HCT116 (cell line): ENCODE results near the gene CASTOR1. TPM values are rescaled to one million over a fixed set of nuclear protein-coding genes. Genes with fewer than 3 reads are reported as not detected.

Experiments used
- ATAC-seq: fragments of 200-7000 bp; cut with Tn5 transposase; 2 replicates; pipeline ENCODE4 v1.9.1; 2020; ENCODE audit warnings: mild to moderate bottlenecking, moderate library complexity
- BruUV-seq: library from RNA; stranded (reverse); fragments of 400-500 nt; replicated peaks from 2 replicates; lab custom pipeline; 2021; lab: Mats Ljungman, UMichigan
- CTCF ChIA-PET: fragments of 300-600 bp; sonication (Branson Sonifier 250); formaldehyde crosslinking; loops from one replicate; lab custom pipeline; 2021; ENCODE audit warnings: antibody characterized with exemption; lab: Charles Lee
- POLR2A ChIA-PET: fragments of 300-600, 350-600 bp; sonication (Branson Sonifier 250); formaldehyde crosslinking; loops from one replicate; lab custom pipeline; 2021; ENCODE audit warnings: antibody characterized with exemption; lab: Charles Lee
- RAD21 ChIA-PET, 2 experiments: fragments of 300-600 bp; sonication (Branson Sonifier 250); formaldehyde crosslinking; loops; one replicate each; lab custom pipeline; 2023; ENCODE audit warnings: low total read pairs in 2 of 2; ENCODE audit not compliant: uncharacterized antibody in 2 of 2, unreplicated experiment in 2 of 2, low non-redundant PET in 1 of 2; lab: Charles Lee
- DNase-seq: peaks from one replicate; pipeline ENCODE4 v3.0.0-alpha.2; 2010; ENCODE audit warnings: low read depth, low spot score
- H2AFZ ChIP-seq: fragments of 200-600 bp; shearing (Covaris generic), sonication (generic); 2 replicates; pipeline ENCODE4 v1.6.1; 2017; ENCODE audit warnings: low read depth, mixed run types, mixed read lengths, antibody characterized with exemption, low read length; ENCODE audit not compliant: poor library complexity, severe bottlenecking
- H3K27ac ChIP-seq: 2 replicates; pipeline ENCODE4 v1.5.1; 2012; ENCODE audit warnings: low read depth, low read length
- H3K27me3 ChIP-seq: fragments of 200-600 bp; sonication (generic); 2 replicates; pipeline ENCODE4 v1.6.1; 2016; ENCODE audit warnings: mixed run types, low read length, mixed read lengths; ENCODE audit not compliant: insufficient read depth
- H3K36me3 ChIP-seq, 2 experiments: fragments of 200-500 bp in 1 of 2; fragments of 200-600 bp in 1 of 2; sonication (Bioruptor generic) in 1 of 2; sonication (generic) in 1 of 2; 2 replicates each; pipeline versions ENCODE4 v1.5.1 to v1.6.1; 2014 to 2016; ENCODE audit warnings: low read length in 2 of 2, inconsistent platforms in 1 of 2, mixed read lengths in 1 of 2, mixed run types in 1 of 2; ENCODE audit not compliant: insufficient read depth in 2 of 2, control insufficient read depth in 1 of 2
- H3K4me1 ChIP-seq, 2 experiments: fragments of 200-600 bp in 1 of 2; sonication (generic) in 1 of 2; 2 replicates each; pipeline versions ENCODE4 v1.5.1 to v1.6.1; 2012 to 2017; ENCODE audit warnings: low read length in 2 of 2, inconsistent platforms in 1 of 2, mild to moderate bottlenecking in 1 of 2, mixed read lengths in 1 of 2, mixed run types in 1 of 2, moderate library complexity in 1 of 2; ENCODE audit not compliant: insufficient read depth in 2 of 2, control insufficient read depth in 1 of 2
- H3K4me2 ChIP-seq: fragments of 200-600 bp; sonication (generic); 2 replicates; pipeline ENCODE4 v1.6.1; 2017; ENCODE audit warnings: mixed run types, low read length, mixed read lengths
- H3K4me3 ChIP-seq, 2 experiments: fragments of 200-600 bp in 1 of 2; sonication (generic) in 1 of 2; replicated peaks in 1 of 2; 2 replicates each; pipeline ENCODE4 v1.5.1; 2011 to 2016; ENCODE audit warnings: low read length in 2 of 2, control low read depth in 1 of 2, low read depth in 1 of 2, mild to moderate bottlenecking in 1 of 2, mixed read lengths in 1 of 2, mixed run types in 1 of 2
- H3K79me2 ChIP-seq: fragments of 200-600 bp; sonication (generic); 2 replicates; pipeline ENCODE4 v1.6.1; 2017; ENCODE audit warnings: mild to moderate bottlenecking, mixed run types, low read length, moderate library complexity, mixed read lengths; ENCODE audit not compliant: insufficient read depth
- H3K9ac ChIP-seq: fragments of 200-600 bp; sonication (generic); 2 replicates; pipeline ENCODE4 v1.6.1; 2016; ENCODE audit warnings: low read length, mixed read lengths
- H3K9me2 ChIP-seq: fragments of 200-600 bp; sonication (generic), shearing (Covaris generic); 2 replicates; pipeline ENCODE4 v1.6.1; 2017; ENCODE audit warnings: mixed run types, mild to moderate bottlenecking, moderate library complexity; ENCODE audit not compliant: insufficient read depth
- H3K9me3 ChIP-seq, 2 experiments: fragments of 200-500 bp in 1 of 2; fragments of 200-600 bp in 1 of 2; sonication (Bioruptor generic) in 1 of 2; sonication (generic) in 1 of 2; 2 replicates each; pipeline ENCODE4 v1.6.1; 2014 to 2017; ENCODE audit warnings: low read length in 2 of 2, mixed read lengths in 2 of 2, inconsistent platforms in 1 of 2, low read depth in 1 of 2, mild to moderate bottlenecking in 1 of 2, mixed run types in 1 of 2, moderate library complexity in 1 of 2; ENCODE audit not compliant: control insufficient read depth in 1 of 2, insufficient read depth in 1 of 2
- H4K20me1 ChIP-seq: fragments of 200-600 bp; sonication (generic), shearing (Covaris generic); 2 replicates; pipeline ENCODE4 v1.6.1; 2017; ENCODE audit warnings: mixed run types, mild to moderate bottlenecking, moderate library complexity; ENCODE audit not compliant: insufficient read depth
- CEBPB ChIP-seq: IDR thresholded peaks from 2 replicates; pipeline ENCODE4 v1.6.1; 2012; ENCODE audit warnings: low read depth
- ELF1 ChIP-seq: IDR thresholded peaks from 2 replicates; pipeline ENCODE4 v1.6.1; 2012; ENCODE audit warnings: low read depth, borderline replicate concordance
- EZH2 ChIP-seq: fragments of 200-600 bp; sonication (generic); IDR thresholded peaks from 2 replicates; pipeline ENCODE4 v1.6.1; 2017; ENCODE audit warnings: antibody characterized with exemption, mixed run types
- POLR2A ChIP-seq: IDR thresholded peaks from 2 replicates; pipeline ENCODE4 v1.7.0; 2011; ENCODE audit warnings: borderline replicate concordance; ENCODE audit not compliant: insufficient read depth, insufficient read length; ENCODE audit errors: extremely low read depth
- POLR2AphosphoS5 ChIP-seq: IDR thresholded peaks from 2 replicates; pipeline ENCODE4 v1.6.1; 2011; ENCODE audit warnings: mild to moderate bottlenecking, low read depth, low read length, moderate library complexity
- SIN3A ChIP-seq: IDR thresholded peaks from 2 replicates; pipeline ENCODE4 v1.6.1; 2012; ENCODE audit warnings: low read depth
- SP1 ChIP-seq: IDR thresholded peaks from 2 replicates; pipeline ENCODE4 v1.6.1; 2012; ENCODE audit warnings: low read depth
- SRF ChIP-seq: IDR thresholded peaks from 2 replicates; pipeline ENCODE4 v1.6.1; 2012; ENCODE audit warnings: low read depth
- TCF7L2 ChIP-seq: IDR thresholded peaks from 2 replicates; pipeline ENCODE4 v1.7.0; 2011; ENCODE audit warnings: borderline replicate concordance, inconsistent platforms; ENCODE audit not compliant: insufficient read depth, insufficient read length; ENCODE audit errors: extremely low read depth
- YY1 ChIP-seq: IDR thresholded peaks from 2 replicates; pipeline ENCODE4 v1.6.1; 2011; ENCODE audit warnings: low read length, low read depth, moderate library complexity, mild to moderate bottlenecking; ENCODE audit not compliant: insufficient replicate concordance; ENCODE audit errors: extremely low read depth
- ZNF274 ChIP-seq: fragments of 200-500 bp; sonication (Bioruptor generic); IDR thresholded peaks from 2 replicates; pipeline ENCODE4 v1.6.1; 2014; ENCODE audit warnings: mild to moderate bottlenecking, low read depth, low read length, inconsistent platforms
- intact Hi-C: fragments of 100-400 bp; cut with micrococcal nuclease; formaldehyde crosslinking; loops from 2 replicates; pipeline ENCODE4 v1.10.0; 2022
- total RNA-seq: library from RNA; stranded (reverse); gene quantifications from one replicate; pipeline ENCODE4 v1.2.1, GENCODE V29; 2021; ENCODE audit not compliant: unreplicated experiment
- TF ChIP-seq, protein P1 (sequence below): IDR thresholded peaks from 2 replicates; pipeline ENCODE4 v1.6.1; 2012
- TF ChIP-seq, protein P2 (sequence below), 3 experiments: fragments of 200-600 bp in 1 of 3; sonication (generic) in 1 of 3; IDR thresholded peaks in 2 of 3; conservative IDR thresholded peaks in 1 of 3; 2 replicates each; pipeline ENCODE4 v1.5.1; 2012 to 2017; ENCODE audit warnings: low read depth in 2 of 3, low read length in 2 of 3, antibody characterized with exemption in 1 of 3, borderline replicate concordance in 1 of 3, control low read depth in 1 of 3, mild to moderate bottlenecking in 1 of 3, mixed read lengths in 1 of 3, mixed run types in 1 of 3, moderate library complexity in 1 of 3; ENCODE audit not compliant: insufficient read depth in 1 of 3
- TF ChIP-seq, protein P3 (sequence below): IDR thresholded peaks from 2 replicates; pipeline ENCODE4 v1.6.1; 2012; ENCODE audit warnings: low read depth

CASTOR1 gene
- total RNA-seq, 1 experiment from 2014 or later: 6.5 TPM

DNA sequence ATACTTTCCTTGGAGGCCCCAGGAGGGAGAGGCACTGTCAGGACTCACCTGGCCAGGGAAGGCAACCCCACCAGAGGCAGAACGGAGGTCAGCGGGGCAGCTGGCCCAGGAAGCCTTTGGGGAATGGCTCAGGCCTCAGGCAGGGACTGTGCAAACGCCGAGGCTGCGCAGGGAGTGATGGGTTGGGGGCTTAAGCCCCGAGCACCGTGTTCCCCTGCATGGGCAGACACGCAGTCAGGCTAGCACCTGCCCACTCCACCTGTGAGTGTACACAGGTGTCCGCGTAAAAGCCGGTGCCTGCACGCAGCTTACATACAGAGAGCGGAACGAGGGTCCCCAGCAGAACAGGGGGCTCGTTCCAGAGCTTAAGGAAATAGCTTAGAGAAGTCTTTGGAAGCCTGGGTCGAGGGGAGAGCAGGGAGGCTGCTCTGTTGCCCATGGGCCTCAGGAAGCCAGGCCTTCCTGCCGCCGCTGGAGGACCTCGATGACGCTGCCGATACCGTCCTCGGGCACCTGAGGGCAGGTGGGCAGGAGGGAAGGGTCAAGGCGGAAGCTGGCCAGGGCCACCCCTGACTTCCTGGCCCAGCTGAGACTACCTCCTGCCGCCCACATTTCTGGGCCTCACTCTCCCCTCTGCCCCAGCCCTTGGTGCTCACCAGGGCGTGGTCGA is 4.0 kb downstream of the CASTOR1 start:
- DNase-seq (no peak), ATAC-seq (no peak)
- peaks cover 23 to 43% of the 10 kb centered on the region in 2 experiments for H3K4me1 ChIP-seq
- no peaks in the 10 kb centered on the region for H3K27me3 ChIP-seq
- H3K36me3 ChIP-seq: no peaks in the 10 kb centered on the region
- H3K9me2 ChIP-seq: no peaks in the 10 kb centered on the region
- intact Hi-C loops: loop anchor here (5.0 kb wide), 1 partner anchor 142 kb away; the partner anchor contains the start of gene MTFP1
- BruUV-seq: no TSS peak
- H3K9ac ChIP-seq: no peak overlapping the region
- no peak overlapping the region for H2AFZ ChIP-seq
- H4K20me1 ChIP-seq: no peaks in the 10 kb centered on the region
- H3K9me3 ChIP-seq: no peaks in the 10 kb centered on the region
- no peak overlapping the region for H3K4me3 ChIP-seq
- no peak for TF ChIP-seq CEBPB
- TF ChIP-seq, protein P1, sequence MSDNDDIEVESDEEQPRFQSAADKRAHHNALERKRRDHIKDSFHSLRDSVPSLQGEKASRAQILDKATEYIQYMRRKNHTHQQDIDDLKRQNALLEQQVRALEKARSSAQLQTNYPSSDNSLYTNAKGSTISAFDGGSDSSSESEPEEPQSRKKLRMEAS: no peak
- TF ChIP-seq SIN3A: no peak
- TF ChIP-seq EZH2: no peak
- TF ChIP-seq SP1: no peak
- no peak for TF ChIP-seq ZNF274
- no peak for TF ChIP-seq POLR2AphosphoS5
- TF ChIP-seq POLR2A: no peak
- no peak for TF ChIP-seq SRF
- no peak for TF ChIP-seq YY1
- TF ChIP-seq ELF1: no peak
- TF ChIP-seq, protein P2, sequence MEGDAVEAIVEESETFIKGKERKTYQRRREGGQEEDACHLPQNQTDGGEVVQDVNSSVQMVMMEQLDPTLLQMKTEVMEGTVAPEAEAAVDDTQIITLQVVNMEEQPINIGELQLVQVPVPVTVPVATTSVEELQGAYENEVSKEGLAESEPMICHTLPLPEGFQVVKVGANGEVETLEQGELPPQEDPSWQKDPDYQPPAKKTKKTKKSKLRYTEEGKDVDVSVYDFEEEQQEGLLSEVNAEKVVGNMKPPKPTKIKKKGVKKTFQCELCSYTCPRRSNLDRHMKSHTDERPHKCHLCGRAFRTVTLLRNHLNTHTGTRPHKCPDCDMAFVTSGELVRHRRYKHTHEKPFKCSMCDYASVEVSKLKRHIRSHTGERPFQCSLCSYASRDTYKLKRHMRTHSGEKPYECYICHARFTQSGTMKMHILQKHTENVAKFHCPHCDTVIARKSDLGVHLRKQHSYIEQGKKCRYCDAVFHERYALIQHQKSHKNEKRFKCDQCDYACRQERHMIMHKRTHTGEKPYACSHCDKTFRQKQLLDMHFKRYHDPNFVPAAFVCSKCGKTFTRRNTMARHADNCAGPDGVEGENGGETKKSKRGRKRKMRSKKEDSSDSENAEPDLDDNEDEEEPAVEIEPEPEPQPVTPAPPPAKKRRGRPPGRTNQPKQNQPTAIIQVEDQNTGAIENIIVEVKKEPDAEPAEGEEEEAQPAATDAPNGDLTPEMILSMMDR (IDR thresholded peaks at IDR 0.05 in 2 of 3, conservative IDR thresholded peaks at IDR 0.05 in 1 of 3; ENCODE audit: borderline replicate concordance in 1 of 3, insufficient read depth in 1 of 3, low read depth in 2 of 3, low read length in 2 of 3): no peak
- TF ChIP-seq, protein P3, sequence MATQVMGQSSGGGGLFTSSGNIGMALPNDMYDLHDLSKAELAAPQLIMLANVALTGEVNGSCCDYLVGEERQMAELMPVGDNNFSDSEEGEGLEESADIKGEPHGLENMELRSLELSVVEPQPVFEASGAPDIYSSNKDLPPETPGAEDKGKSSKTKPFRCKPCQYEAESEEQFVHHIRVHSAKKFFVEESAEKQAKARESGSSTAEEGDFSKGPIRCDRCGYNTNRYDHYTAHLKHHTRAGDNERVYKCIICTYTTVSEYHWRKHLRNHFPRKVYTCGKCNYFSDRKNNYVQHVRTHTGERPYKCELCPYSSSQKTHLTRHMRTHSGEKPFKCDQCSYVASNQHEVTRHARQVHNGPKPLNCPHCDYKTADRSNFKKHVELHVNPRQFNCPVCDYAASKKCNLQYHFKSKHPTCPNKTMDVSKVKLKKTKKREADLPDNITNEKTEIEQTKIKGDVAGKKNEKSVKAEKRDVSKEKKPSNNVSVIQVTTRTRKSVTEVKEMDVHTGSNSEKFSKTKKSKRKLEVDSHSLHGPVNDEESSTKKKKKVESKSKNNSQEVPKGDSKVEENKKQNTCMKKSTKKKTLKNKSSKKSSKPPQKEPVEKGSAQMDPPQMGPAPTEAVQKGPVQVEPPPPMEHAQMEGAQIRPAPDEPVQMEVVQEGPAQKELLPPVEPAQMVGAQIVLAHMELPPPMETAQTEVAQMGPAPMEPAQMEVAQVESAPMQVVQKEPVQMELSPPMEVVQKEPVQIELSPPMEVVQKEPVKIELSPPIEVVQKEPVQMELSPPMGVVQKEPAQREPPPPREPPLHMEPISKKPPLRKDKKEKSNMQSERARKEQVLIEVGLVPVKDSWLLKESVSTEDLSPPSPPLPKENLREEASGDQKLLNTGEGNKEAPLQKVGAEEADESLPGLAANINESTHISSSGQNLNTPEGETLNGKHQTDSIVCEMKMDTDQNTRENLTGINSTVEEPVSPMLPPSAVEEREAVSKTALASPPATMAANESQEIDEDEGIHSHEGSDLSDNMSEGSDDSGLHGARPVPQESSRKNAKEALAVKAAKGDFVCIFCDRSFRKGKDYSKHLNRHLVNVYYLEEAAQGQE: no peak
- no peak for TF ChIP-seq TCF7L2
- ChIA-PET CTCF (interaction anchor here (0.6 kb wide), 2 partner anchors 22 to 30 kb away, joined by 3 to 4 read pairs; no protein-coding TSS in a partner anchor), POLR2A (no interaction called here), RAD21 (no interaction called here)
- no peak overlapping the region for H3K4me2 ChIP-seq
- no peaks in the 10 kb centered on the region for H3K79me2 ChIP-seq
- no peak overlapping the region for H3K27ac ChIP-seq
